Upper lobe of left lung (tissue), 6 donors: ENCODE data around the gene ORM1. TPM values are rescaled to one million over a fixed set of nuclear protein-coding genes. Genes with fewer than 3 reads are reported as not detected.
A peak's percentile ranks its signal among the peaks of the same experiment; 100 is the strongest.

Experiments used
- ATAC-seq, 2 donors: fragments of 200-7000 bp; cut with Tn5 transposase; one replicate each; pipeline ENCODE4 v1.9.1; 2022; ENCODE audit warnings: mild to moderate bottlenecking in 2 of 2, moderate library complexity in 2 of 2; ENCODE audit not compliant: low FRiP score in 2 of 2
- DNase-seq, 2 donors: peaks; one replicate each; pipeline ENCODE4 v3.0.0-alpha.2; 2019 to 2020
- H3K27ac ChIP-seq, 4 donors: fragments of 200-600 bp; sonication (generic); one replicate each; pipeline ENCODE4 v1.5.1; 2016 to 2019
- H3K27me3 ChIP-seq, 4 donors: fragments of 200-600 bp; sonication (generic); one replicate each; pipeline ENCODE4 v1.5.1; 2017 to 2019
- H3K36me3 ChIP-seq, 4 donors: fragments of 200-600 bp; sonication (generic); one replicate each; pipeline ENCODE4 v1.5.1; 2016 to 2019
- H3K4me1 ChIP-seq, 4 donors: fragments of 200-600 bp; sonication (generic); one replicate each; pipeline ENCODE4 v1.5.1; 2018 to 2019
- H3K4me3 ChIP-seq, 4 donors: fragments of 200-600 bp; sonication (generic); one replicate each; pipeline ENCODE4 v1.5.1; 2017 to 2019; ENCODE audit warnings: mild to moderate bottlenecking in 2 of 4, moderate library complexity in 1 of 4
- H3K9me3 ChIP-seq, 4 donors: fragments of 200-600 bp; sonication (generic); one replicate each; pipeline ENCODE4 v1.5.1; 2018 to 2019
- EP300 ChIP-seq, 4 donors: sonication (generic); formaldehyde crosslinking; IDR thresholded peaks; one replicate each; pipeline ENCODE4 v1.5.1; 2017; ENCODE audit warnings: antibody characterized with exemption in 4 of 4, control low read depth in 2 of 4
- POLR2A ChIP-seq, 4 donors: fragments of 450-650 bp; IDR thresholded peaks; one replicate each; pipeline ENCODE4 v1.5.1; 2016 to 2017; ENCODE audit warnings: antibody characterized with exemption in 4 of 4, mild to moderate bottlenecking in 2 of 4
- POLR2AphosphoS5 ChIP-seq, 2 donors: sonication (generic); formaldehyde crosslinking; IDR thresholded peaks; one replicate each; pipeline ENCODE4 v1.5.1; 2017; ENCODE audit warnings: antibody characterized with exemption in 2 of 2
- WGBS, 2 donors: methylation state at CpG; one replicate each; pipeline ENCODE4 v1.1.5; 2017 to 2018; 5-methylcytosine and 5-hydroxymethylcytosine counted together
- total RNA-seq, 6 donors: library from RNA; depleted of rRNA in 4 of 6; stranded (reverse); fragments of >200 nt in 4 of 6; gene quantifications; one replicate each; pipeline versions ENCODE4 v1.1.0 to v1.2.1, GENCODE V29; 2016 to 2021
- TF ChIP-seq, protein P1 (sequence below), 6 experiments: fragments of 450-650 bp in 4 of 6; fragments of 200-600 bp in 2 of 6; sonication (generic) in 2 of 6; IDR thresholded peaks; one replicate each; pipeline ENCODE4 v1.5.1; 2016 to 2019; ENCODE audit warnings: antibody characterized with exemption in 6 of 6
- donor health status: DM: no; HTN: no; CAD: no; lungs with moderate emphysema.
- donor health status: DM: no; HTN: yes; CAD: no; lungs with severe emphysema.

The ORM1 gene
- total RNA-seq, 6 donors from 2014 or later, result 1.8 to 17.9 (median 12.0) TPM; not detected in 1

DNA sequence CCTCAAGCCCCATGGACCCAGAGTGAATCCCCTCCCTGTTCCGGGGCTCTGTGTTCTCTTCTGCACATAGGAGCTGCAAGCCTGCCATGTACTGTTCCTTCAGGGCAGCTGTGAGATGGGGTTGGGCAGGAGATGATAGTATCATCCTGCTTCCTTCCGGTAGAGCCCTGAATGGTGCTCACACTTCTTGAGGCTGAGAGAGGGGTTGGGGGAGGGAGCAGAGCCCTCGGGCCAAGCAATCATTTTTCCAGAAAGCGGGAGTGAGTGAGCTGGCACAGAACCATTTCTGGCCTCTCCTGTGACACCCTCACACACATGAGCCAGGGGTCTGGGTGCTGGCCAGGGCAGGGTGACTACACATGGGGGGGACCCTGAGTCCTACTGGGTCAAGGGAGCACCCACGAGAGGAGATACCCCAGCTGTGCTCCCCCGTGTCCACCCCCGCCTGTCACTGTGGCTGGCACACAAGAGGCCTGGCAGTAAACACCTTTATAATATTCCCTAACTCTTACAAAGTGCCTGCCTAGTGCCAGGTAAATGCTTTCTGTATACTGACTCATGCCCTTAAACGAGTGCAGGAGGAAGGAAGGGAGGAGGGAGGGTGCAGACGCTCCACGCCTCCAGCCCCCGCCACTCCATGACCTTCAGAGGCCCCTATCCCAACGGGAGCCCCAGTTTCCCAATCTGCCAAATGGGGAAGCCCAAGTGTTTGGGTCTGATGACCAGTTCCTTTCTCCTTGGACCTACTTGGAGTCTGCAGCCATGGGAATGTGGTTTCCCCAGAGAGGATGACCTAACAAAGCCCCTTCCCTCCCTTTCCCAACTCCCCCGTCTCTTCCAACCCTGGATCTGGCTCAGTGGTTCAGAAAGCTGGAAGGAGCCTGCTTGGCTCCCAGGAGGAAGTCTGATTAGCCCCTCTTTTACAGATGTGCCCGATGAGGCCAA is 49.3 kb downstream of the ORM1 start:
- Histone ChIP-seq H3K27ac (peak overlapping the region; percentile 78 to 88 (median 86)), H3K9me3 (no peaks in the 10 kb centered on the region), H3K4me1 (peaks cover 41 to 64% (median 48%) of the 10 kb centered on the region in 4 donors), H3K36me3 (peaks cover 17 to 73% (median 35%) of the 10 kb centered on the region in 4 donors), H3K4me3 (peak overlapping the region in 1 of 4 donors; percentile 17), H3K27me3 (no peaks in the 10 kb centered on the region)
- peak in 1 of 2 donors; percentile 82 for DNase-seq
- TF ChIP-seq POLR2AphosphoS5 (IDR thresholded peaks at IDR 0.05) (peak in 1 of 2 donors; percentile 61), EP300 (IDR thresholded peaks at IDR 0.05) (no peak)
- peak; percentile 47 to 65 for ATAC-seq
- 15 to 19% methylated on average over 6 to 14 of the region's 14 CpGs for WGBS, 2 donors

DNA sequence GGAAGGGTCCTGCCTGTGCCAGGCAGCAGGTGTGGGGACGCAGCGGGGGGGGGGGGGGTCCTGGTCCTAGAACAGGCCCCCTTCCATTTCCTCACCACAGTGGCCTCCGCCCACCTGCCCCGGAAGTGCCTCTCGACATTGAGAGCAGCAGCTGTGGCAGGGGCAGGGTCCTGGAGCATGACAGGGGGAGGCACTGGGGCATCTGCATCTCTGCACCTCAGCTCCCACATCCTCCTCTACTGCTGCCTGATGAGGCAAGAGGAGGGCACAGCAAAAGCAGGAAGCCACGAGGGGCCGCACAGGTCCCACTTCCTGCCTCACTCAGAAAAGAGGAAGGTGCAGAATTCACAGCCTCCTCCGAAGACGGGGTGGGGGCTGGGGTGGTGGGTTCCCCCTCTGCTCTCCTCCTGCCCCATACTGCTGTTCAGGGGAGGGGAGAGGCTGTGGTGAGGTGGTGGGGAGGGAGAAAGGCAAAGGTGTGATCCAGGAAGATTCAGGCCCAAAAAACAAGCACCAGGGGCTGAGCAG is 50.1 kb downstream of the ORM1 start:
- Histone ChIP-seq H3K36me3 (peaks cover 14 to 73% (median 30%) of the 10 kb centered on the region in 4 donors), H3K9me3 (no peaks in the 10 kb centered on the region), H3K4me3 (no peak overlapping the region), H3K27me3 (no peaks in the 10 kb centered on the region), H3K4me1 (peaks cover 34 to 58% (median 41%) of the 10 kb centered on the region in 4 donors), H3K27ac (peak overlapping the region; percentile 78 to 88 (median 86))
- TF ChIP-seq, protein P1, sequence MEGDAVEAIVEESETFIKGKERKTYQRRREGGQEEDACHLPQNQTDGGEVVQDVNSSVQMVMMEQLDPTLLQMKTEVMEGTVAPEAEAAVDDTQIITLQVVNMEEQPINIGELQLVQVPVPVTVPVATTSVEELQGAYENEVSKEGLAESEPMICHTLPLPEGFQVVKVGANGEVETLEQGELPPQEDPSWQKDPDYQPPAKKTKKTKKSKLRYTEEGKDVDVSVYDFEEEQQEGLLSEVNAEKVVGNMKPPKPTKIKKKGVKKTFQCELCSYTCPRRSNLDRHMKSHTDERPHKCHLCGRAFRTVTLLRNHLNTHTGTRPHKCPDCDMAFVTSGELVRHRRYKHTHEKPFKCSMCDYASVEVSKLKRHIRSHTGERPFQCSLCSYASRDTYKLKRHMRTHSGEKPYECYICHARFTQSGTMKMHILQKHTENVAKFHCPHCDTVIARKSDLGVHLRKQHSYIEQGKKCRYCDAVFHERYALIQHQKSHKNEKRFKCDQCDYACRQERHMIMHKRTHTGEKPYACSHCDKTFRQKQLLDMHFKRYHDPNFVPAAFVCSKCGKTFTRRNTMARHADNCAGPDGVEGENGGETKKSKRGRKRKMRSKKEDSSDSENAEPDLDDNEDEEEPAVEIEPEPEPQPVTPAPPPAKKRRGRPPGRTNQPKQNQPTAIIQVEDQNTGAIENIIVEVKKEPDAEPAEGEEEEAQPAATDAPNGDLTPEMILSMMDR (IDR thresholded peaks at IDR 0.05), result no peak
- TF ChIP-seq POLR2A (IDR thresholded peaks at IDR 0.05), result peak in 1 of 4 donors; percentile 23
- TF ChIP-seq EP300 (IDR thresholded peaks at IDR 0.05), result peak in 1 of 4 donors; percentile 6
- peak; percentile 69 to 77 for TF ChIP-seq POLR2AphosphoS5 (IDR thresholded peaks at IDR 0.05)
- DNase-seq (peak in 1 of 2 donors; percentile 90), ATAC-seq (peak; percentile 79 to 86)
- 25 to 37% methylated on average over 7 to 9 of the region's 9 CpGs for WGBS, 2 donors

DNA sequence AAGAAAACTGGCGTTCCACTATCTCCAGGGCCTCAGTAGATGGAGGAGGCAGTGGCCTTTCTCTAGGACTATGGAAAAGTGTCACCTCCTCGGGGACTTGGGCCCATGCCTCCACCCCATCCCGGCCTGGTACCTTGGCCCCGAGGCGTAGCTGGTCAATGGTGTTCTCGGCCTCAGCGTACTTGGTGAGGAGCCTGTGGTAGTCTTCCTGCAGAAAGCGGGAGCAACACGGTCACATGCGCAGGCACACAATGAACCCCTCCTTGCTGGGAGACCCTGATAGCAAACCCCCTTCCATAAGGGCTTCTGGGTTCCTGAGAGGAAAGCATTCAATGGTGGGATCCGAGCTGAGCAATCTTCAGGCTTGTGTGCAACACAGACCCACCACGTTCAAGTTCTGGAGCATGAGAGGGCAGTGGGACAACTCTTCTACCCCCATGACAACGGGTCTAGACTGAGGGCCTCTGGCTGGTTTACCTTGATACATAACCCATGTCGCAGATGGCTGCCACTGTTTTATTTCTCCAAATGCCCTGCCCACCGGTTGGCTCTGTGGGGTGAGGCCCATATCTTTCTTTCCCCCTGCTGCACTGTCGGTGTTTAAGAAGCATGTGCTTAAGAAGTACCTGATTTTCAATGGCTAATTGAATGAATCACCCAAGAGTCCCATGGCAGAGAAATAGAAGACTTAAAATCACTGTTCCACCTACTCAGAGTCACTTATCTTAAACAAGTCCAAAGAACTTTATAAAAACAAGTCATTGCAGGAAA is 51.2 kb downstream of the ORM1 start:
- WGBS, 2 donors, result 87 to 95% methylated on average over 15 to 16 of the region's 16 CpGs
- H3K27me3 ChIP-seq, result no peaks in the 10 kb centered on the region
- DNase-seq, result no peak
- no peaks in the 10 kb centered on the region for H3K9me3 ChIP-seq
- TF ChIP-seq, protein P1 (IDR thresholded peaks at IDR 0.05), result no peak
- TF ChIP-seq POLR2AphosphoS5 (IDR thresholded peaks at IDR 0.05), result no peak
- no peak for TF ChIP-seq POLR2A (IDR thresholded peaks at IDR 0.05)
- no peak for TF ChIP-seq EP300 (IDR thresholded peaks at IDR 0.05)
- H3K36me3 ChIP-seq, result peaks cover 10 to 76% (median 28%) of the 10 kb centered on the region in 4 donors
- H3K4me1 ChIP-seq, result peaks cover 33 to 58% (median 42%) of the 10 kb centered on the region in 4 donors
- no peak for ATAC-seq
- H3K4me3 ChIP-seq, result no peak overlapping the region
- peak overlapping the region in 3 of 4 donors; percentile 85 to 88 (median 87) for H3K27ac ChIP-seq

DNA sequence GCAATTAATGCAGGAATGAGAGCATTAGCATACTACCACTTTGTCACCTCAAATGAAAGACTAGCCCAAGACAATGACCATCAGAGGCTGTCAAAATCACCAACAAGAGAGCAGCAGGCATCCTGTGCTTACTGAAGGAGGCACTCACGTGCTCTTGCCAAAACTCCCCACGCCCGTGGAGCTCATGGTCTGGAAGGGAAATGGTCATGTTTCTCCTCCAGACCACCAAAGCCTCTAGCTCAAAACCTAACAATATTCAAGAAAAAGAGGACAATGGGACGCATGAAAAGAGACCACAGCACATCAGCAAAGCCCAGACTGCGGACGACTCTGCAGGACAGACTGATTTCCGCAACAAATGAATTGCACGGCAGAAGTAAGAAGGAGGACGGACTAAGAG is 52.0 kb downstream of the ORM1 start:
- Histone ChIP-seq H3K4me1 (peaks cover 31 to 58% (median 46%) of the 10 kb centered on the region in 4 donors), H3K27me3 (no peaks in the 10 kb centered on the region), H3K4me3 (no peak overlapping the region), H3K9me3 (no peaks in the 10 kb centered on the region), H3K36me3 (peaks cover 17 to 77% (median 35%) of the 10 kb centered on the region in 4 donors), H3K27ac (peak overlapping the region in 1 of 4 donors; percentile 88)
- no peak for ATAC-seq
- TF ChIP-seq, protein P1 (IDR thresholded peaks at IDR 0.05), result no peak
- no peak for TF ChIP-seq EP300 (IDR thresholded peaks at IDR 0.05)
- no peak for TF ChIP-seq POLR2A (IDR thresholded peaks at IDR 0.05)
- no peak for TF ChIP-seq POLR2AphosphoS5 (IDR thresholded peaks at IDR 0.05)
- WGBS, 2 donors, result 76 to 82% methylated on average over 9 of the region's 9 CpGs
- no peak for DNase-seq
